HFFc6 (cell line): ENCODE data around the gene MEF2D. TPM values are rescaled to one million over a fixed set of nuclear protein-coding genes. Genes with fewer than 3 reads are reported as not detected.

ENCODE experiments used
- DNase-seq: peaks from one replicate; pipeline ENCODE4 v3.0.0-alpha.2; 2018
- H3K27ac Mint-ChIP-seq: 2 replicates; pipeline ENCODE4 v1.8.0; 2020; ENCODE audit warnings: mild to moderate bottlenecking, mixed read lengths
- H3K27me3 Mint-ChIP-seq: 2 replicates; pipeline ENCODE4 v1.8.0; 2021; ENCODE audit warnings: mild to moderate bottlenecking, moderate library complexity, mixed read lengths; ENCODE audit not compliant: insufficient read depth
- H3K36me3 Mint-ChIP-seq: 2 replicates; pipeline ENCODE4 v1.8.0; 2021; ENCODE audit warnings: low read depth, mixed read lengths
- H3K4me1 Mint-ChIP-seq: 2 replicates; pipeline ENCODE4 v1.8.0; 2020; ENCODE audit warnings: low read depth, mixed read lengths
- H3K4me3 Mint-ChIP-seq: 2 replicates; pipeline ENCODE4 v1.8.0; 2020; ENCODE audit warnings: mild to moderate bottlenecking, moderate library complexity, mixed read lengths
- H3K9me3 Mint-ChIP-seq: 2 replicates; pipeline ENCODE4 v1.8.0; 2020; ENCODE audit warnings: mild to moderate bottlenecking, mixed read lengths
- total RNA-seq, 6 experiments: library from RNA; stranded (reverse); fragmentation: NEBNext Ultra II Directional; extraction: Animal tissue kit (Norgen Biotek cat#: 25700); gene quantifications; 2 replicates in 1 of 6; 3 replicates in 5 of 6; pipeline ENCODE4 v1.2.3, GENCODE V29; 2021
- TF ChIP-seq, protein P1 (sequence below): fragments of 200-600 bp; sonication (generic); IDR thresholded peaks from 2 replicates; pipeline ENCODE4 v1.5.0; 2021; ENCODE audit warnings: antibody characterized with exemption, mild to moderate bottlenecking

Gene MEF2D
- total RNA-seq, 6 experiments from 2014 or later, result 50.0 to 60.1 (median 56.8) TPM

DNA sequence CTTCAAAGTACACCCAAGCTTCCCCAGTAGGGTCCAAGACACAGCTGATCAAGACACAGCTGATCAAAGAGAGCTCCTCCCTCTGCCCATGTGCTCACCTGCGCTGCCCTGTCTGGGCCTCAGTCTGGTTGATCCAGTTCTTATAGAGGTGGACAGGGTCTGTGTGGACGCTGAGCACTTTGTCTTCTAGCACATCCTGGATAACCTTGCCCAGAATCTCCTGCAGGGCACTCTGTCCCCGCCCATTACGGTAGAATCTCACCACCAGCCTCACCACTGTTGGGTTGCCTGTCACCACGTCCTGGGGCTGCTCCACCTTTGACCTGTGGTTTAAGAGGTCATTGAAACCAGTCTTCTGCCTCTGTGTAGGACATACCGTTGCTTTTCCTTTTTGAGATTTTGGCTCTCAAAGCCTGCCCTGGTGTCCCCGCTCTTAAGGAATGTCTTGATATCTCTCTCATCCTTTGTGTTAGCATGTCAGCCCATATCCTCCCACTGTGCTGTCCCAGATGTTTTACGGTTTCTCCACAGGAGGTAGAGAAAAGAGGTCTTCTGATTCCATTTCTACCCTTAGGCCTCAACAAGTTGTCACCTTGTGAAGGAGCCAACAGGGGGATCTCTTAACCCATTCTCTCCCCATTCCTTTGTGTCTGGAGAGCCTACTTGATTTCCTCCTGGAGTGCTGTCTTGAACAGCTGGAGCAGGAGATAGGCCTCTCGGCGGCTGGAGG, 38.3 kb upstream of the MEF2D start:
- peaks cover 7% of the 10 kb centered on the region for H3K27me3 Mint-ChIP-seq
- peaks cover 42% of the 10 kb centered on the region for H3K36me3 Mint-ChIP-seq
- H3K4me1 Mint-ChIP-seq, result peaks cover 8% of the 10 kb centered on the region; the same call in 1 of the 2 replicates
- H3K27ac Mint-ChIP-seq, result no peak overlapping the region
- H3K4me3 Mint-ChIP-seq, result no peak overlapping the region
- DNase-seq, result no peak
- TF ChIP-seq, protein P1, sequence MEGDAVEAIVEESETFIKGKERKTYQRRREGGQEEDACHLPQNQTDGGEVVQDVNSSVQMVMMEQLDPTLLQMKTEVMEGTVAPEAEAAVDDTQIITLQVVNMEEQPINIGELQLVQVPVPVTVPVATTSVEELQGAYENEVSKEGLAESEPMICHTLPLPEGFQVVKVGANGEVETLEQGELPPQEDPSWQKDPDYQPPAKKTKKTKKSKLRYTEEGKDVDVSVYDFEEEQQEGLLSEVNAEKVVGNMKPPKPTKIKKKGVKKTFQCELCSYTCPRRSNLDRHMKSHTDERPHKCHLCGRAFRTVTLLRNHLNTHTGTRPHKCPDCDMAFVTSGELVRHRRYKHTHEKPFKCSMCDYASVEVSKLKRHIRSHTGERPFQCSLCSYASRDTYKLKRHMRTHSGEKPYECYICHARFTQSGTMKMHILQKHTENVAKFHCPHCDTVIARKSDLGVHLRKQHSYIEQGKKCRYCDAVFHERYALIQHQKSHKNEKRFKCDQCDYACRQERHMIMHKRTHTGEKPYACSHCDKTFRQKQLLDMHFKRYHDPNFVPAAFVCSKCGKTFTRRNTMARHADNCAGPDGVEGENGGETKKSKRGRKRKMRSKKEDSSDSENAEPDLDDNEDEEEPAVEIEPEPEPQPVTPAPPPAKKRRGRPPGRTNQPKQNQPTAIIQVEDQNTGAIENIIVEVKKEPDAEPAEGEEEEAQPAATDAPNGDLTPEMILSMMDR, result no peak
- no peaks in the 10 kb centered on the region for H3K9me3 Mint-ChIP-seq

DNA sequence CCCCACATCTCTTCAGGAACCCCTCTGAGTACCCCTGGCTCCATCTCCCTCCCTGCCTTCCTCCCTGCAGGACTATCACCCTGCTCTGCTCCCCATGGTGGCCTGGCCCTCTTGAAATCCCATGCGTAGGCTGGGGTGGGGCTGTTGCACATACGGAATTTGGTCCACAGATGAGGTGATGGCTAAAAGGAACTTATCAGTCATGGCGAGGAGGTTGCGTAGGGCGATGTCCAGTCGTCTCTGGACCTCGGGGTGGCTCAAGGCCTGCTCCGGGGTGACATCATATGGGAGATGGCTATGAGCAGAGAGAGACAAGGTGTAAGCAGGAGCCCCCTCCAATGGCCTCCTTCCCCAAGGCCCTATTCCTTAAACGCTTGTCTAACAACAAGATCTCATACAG, 36.5 kb upstream of the MEF2D start:
- Mint-ChIP-seq H3K36me3 (peaks cover 45% of the 10 kb centered on the region), H3K27me3 (peaks cover 7% of the 10 kb centered on the region)

DNA sequence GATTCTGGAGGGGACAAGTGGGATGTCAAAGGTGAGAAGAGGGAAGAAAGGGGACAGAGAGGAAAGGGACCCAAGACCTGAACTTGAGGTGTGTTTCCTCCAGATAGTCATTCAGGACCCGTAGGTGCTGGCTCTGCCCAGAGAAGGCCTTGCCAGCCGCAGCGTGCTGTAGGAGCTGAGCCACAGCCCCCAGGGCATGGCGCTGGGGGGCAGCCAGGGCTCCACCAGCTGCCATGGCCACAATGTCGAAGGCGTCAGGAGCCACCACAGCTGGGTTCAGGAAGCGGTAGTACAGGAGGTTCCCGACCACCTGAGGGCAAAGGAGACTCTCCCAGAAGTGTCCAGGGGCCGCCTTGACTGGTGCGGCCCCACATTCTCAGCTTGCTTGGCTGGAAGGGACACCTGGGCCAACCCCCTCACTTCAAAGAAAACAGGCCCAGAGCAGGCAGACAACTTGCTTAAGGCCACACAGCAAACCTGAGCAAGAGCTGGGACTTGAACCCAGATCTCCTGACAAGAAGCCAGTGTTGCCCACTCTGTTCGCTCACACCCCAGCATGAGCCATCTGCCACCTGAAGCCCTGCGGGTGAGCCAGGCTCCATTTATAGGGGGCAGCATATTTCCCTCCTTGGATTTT, 34.0 kb upstream of the MEF2D start:
- Mint-ChIP-seq H3K27ac (no peak overlapping the region), H3K36me3 (peaks cover 41% of the 10 kb centered on the region), H3K4me3 (no peak overlapping the region), H3K27me3 (peaks cover 9% of the 10 kb centered on the region), H3K4me1 (no peaks in the 10 kb centered on the region), H3K9me3 (no peaks in the 10 kb centered on the region)
- TF ChIP-seq, protein P1, result no peak
- no peak for DNase-seq

More for the DNA sequence above, 36.5 kb upstream of the MEF2D start:
- Mint-ChIP-seq H3K9me3 (no peaks in the 10 kb centered on the region), H3K4me3 (no peak overlapping the region), H3K4me1 (peaks cover 8% of the 10 kb centered on the region; the same call in 1 of the 2 replicates), H3K27ac (peak overlapping the region; percentile 19; the same call in 1 of the 2 replicates)
- no peak for DNase-seq
- TF ChIP-seq, protein P1, result no peak

DNA sequence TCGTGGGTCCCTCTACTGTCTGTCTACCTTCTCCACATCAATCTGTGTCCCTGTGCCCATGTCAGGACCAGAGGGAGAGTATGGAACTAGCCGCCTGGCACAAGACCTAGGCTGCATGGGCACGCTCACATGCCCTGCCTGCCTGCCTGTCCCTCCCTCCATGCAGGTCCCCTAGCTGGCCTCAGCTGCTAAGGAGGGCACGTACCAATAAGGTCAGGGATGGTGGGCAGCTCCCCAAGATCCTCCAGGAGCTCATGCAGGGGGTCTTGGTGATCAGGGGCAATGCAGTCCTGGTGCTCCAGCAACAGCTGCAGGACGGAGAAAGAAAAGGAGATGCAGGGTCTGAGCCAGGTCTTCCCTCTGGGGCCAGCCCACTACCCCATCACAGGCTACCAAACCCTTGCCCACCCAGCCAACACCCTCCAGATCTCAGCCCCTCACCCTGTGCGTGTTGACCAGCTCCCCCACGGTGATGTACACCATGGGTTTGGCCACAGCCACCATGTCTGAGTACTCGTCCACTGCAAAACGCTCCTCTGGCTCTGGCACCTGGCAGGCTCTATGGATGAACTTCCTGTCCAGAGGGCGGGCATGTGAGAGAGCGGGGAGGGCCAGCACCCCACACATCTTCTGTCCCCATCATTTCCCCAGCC, 33.1 kb upstream of the MEF2D start:
- peaks cover 7% of the 10 kb centered on the region for H3K27me3 Mint-ChIP-seq
- TF ChIP-seq, protein P1, result no peak
- H3K27ac Mint-ChIP-seq, result no peak overlapping the region
- H3K9me3 Mint-ChIP-seq, result no peaks in the 10 kb centered on the region
- H3K36me3 Mint-ChIP-seq, result peaks cover 34% of the 10 kb centered on the region
- DNase-seq, result no peak
- H3K4me3 Mint-ChIP-seq, result no peak overlapping the region
- no peaks in the 10 kb centered on the region for H3K4me1 Mint-ChIP-seq

DNA sequence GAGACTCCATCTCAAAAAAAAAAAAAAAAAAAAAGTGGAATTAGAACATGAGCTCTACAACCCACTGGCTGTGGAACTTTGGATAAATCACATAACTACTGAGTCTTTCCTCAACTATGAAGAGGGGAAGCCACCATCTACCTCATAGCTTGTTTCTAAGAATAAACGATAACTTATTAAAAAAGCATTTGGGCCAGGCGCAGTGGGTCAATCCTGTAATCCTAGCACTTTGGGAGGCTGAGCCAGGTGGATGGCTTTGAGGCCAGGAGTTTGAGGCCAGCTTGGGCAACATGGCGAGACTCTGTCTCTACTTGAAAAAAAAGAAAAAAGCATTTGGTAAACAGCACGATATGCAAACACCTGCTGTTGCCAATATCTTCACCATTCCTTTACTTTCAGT, 31.8 kb upstream of the MEF2D start:
- DNase-seq, result no peak
- H3K27ac Mint-ChIP-seq, result no peak overlapping the region
- H3K9me3 Mint-ChIP-seq, result no peaks in the 10 kb centered on the region
- peaks cover 34% of the 10 kb centered on the region for H3K36me3 Mint-ChIP-seq
- TF ChIP-seq, protein P1, result no peak
- no peak overlapping the region for H3K4me3 Mint-ChIP-seq
- no peaks in the 10 kb centered on the region for H3K4me1 Mint-ChIP-seq
- H3K27me3 Mint-ChIP-seq, result peaks cover 7% of the 10 kb centered on the region
